RKO (cell line): Measurements from ENCODE around the gene LRMDA.

Source experiments
- DNase-seq: peaks from one replicate; pipeline ENCODE4 v3.0.0-alpha.2; 2016; ENCODE audit warnings: low spot score

LRMDA gene

GRCh38 chr10:75425291-75426079, 5.9 kb upstream of the LRMDA start:
- no peak for DNase-seq

DNA sequence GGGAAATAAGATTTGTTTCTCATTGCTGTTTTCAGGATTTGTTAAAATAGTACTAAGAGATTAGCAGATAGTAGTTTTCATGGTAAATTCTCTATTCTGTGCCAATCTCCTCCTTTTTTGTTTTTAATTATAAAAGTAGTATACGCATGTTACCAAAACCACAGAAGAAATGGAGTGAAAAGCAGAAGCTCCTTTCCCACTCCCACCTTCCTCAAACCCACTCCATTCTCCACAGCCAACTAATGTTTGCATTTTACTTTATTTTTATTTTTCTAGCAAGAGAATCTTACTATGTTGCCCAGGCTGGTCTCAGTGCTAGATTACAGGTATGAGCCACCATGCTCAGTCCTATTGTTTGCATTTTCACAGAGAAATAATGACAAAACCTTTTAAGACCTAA, 4.5 kb upstream of the LRMDA start:
- no peak for DNase-seq

DNA sequence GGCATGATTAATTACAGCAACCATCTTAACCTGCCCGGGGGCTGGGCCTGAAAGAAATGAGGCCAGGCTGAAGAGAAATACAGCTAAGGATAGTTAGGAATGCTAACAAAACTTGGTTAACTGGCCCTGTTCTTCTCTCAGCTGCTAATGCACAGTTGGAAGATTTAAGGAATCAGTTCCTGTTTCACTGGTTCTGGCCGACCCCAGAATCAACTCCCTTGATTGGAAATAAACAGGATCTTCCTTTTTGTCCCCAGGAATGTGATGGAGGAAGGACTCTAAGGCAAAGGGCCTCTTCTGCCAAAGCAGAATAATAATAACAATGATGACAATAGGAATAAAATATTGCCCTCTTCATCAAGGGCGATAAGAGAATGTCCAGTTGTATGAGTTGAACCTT, 3.5 kb upstream of the LRMDA start:
- DNase-seq: no peak

DNA sequence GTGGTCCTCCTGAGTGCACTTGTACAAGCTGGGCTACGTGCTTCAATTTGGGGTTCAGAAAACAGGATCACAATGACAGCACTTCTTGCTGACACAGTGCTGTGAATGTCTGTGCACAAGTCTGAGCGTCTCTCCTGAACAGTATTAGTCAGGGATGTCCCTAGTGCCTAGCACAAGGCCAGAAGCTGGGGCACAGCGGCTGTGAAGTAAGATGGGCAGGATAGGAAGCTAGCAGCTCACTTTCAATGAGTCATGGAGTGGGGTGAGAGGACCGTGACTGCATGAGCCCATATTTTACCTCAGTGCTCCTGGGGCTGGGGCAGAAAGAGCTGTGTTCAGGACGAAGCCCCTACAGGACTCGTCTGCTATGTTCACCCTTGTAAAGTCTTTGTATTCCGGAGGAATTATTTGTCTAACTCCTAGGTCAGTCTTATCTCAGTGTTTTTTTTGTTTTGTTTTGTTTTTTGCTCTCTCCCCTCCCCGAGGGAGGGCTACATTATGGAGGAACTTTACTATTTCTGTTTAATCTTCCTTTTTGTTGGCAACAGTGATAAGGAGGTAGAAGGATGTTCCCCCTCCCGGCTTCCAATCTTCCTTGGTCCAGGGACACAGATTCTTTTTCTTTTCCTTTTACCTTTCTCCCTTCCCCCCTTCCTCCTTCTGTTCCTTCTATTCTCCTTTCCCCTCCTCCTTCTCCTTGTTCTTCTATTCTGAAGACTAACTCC, 2.8 kb upstream of the LRMDA start:
- peak; percentile 57 for DNase-seq

GRCh38 chr10:75429159-75429827, 2.1 kb upstream of the LRMDA start:
- DNase-seq: no peak

GRCh38 chr10:75430000-75430763, 1.2 kb upstream of the LRMDA start:
- DNase-seq: no peak

DNA sequence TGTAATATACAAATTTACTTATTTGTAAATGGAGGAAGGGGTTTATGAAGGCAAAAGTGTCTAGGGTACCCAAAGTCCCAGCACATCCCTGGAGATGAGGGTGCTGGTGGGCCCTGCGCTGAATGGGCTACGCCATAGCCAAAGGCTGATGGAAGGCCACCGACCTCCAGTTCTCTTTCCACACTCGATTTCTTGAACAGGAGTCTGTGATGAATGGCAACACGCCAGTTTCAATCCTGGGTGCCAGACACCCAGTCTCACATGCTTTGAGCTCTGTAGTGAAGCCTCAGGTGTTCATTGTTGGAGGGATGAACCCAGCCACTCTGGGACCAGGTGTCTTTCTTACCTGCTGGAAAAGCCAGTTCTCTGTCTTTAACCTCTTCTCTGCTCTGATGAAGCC, 752 bp downstream of the LRMDA start:
- DNase-seq: no peak

DNA sequence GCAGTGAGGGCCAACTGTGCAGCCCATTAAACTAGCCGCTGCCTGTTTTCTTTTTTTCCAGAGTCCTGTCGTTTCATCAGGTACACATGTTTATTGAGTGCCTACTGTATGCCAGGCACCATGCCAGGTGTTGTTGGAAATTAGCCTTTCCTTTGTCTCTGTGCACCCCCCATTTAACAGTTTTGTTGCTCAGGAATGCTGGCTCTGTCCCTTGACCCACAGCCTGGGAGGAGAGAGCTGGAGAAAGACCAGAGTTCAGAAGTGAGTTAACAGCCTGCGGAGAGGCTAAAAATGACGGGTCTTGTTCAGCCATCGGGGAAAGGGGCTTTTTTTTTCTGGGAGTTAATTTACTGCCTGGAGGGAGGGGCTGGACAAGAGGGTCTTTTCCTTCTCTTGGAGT, 1.3 kb downstream of the LRMDA start:
- no peak for DNase-seq

DNA sequence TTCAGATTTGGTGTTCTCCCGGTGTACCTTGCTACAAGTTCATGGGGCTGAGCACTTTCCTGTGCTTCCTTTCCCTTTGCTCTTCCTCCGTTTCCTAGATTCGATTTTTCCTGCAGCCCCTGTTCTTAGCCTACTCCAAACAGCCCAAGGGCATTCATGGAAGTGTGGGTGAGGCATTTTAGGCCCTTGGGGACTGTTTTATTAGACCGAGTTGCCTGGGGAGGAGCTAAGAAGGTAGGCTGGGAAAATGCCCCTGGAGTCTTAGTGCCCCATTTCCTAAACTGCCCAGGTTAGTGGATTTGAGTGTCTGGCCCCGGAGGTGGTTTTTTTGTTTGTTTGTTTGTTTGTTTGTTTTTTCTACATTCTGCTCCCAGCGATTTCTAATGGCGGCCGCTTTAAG, 1.8 kb downstream of the LRMDA start:
- no peak for DNase-seq

DNA sequence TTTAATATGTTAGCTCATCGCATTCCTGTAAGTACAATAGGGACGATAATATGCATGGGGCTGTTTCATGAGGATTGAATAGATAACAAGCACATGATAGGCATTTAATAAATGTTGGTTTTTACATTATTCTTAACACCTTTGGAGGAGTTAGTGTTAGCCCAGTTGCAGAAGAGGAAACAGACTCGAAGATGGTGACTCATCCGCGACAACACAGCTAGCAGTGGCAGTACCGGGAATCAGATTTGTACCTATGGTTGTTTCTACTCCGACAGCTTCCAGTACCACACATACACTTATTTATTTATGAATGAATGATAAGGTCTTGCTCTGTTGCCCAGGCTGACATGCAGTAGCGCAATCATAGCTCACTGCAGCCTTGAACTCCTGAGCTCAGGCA, 2.9 kb downstream of the LRMDA start:
- DNase-seq: no peak

DNA sequence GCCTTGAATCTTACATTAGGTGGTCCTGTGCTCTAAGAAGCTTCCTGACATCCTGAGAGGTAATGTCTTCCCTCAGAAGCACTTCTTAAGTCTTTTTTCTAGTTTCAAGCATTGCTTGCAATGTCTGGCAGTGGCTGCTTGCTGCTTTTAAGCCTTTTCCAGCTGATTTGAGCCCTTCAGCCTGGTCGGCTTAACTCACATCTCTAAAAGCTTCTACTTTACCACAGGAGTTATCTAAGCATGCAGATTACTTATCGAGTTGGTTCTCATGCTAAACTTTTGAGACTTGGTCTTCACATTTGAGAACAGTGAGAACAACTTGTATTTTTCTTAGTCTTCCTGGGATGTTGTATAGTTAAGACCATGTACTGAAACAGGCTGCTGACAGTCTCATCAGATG, 3.9 kb downstream of the LRMDA start:
- DNase-seq: no peak

- no peak for DNase-seq
These were observed 5.5 kb downstream of the LRMDA start for GRCh38 chr10:75436896-75437295.

GRCh38 chr10:75437693-75438092, 6.3 kb downstream of the LRMDA start:
- DNase-seq: no peak

DNA sequence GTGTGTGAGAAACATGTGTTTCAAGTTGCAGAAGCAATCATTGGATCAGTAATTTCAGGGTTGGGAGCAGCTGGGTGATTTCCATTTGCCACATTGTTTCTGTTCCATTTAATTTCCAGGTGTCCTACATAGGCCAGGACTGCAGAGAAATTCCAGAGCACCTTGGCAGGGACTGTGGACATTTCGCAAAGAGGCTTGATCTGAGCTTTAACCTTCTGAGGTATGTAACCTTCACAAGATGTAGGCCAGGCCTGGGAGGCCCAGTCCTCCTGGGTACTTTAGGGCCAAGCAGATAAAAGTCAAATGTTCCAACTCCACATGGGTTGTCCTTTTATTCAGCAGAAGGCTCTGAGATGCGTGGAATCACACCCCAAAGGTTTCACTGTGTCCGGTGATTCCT, 6.9 kb downstream of the LRMDA start:
- DNase-seq: no peak

DNA sequence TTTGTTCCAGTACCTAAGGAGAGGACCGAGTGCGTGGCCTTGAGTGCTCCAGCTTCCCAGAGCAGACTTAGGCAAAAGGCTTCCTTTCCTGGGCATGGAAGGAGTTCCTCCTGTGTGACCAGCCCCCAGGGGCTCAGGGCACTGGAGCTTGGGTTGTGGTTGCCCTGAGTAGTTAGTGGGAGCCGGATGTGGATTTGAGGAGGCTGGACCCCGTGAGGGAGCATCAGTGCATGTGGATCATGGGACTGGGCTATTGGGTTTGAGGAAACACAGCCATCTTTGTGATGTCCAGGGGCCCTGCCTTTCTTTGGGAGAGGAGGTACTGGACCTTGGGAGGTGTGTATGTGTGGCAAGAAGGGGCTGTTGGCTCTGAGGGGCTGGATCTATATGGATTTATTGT, 8.4 kb downstream of the LRMDA start:
- no peak for DNase-seq

DNA sequence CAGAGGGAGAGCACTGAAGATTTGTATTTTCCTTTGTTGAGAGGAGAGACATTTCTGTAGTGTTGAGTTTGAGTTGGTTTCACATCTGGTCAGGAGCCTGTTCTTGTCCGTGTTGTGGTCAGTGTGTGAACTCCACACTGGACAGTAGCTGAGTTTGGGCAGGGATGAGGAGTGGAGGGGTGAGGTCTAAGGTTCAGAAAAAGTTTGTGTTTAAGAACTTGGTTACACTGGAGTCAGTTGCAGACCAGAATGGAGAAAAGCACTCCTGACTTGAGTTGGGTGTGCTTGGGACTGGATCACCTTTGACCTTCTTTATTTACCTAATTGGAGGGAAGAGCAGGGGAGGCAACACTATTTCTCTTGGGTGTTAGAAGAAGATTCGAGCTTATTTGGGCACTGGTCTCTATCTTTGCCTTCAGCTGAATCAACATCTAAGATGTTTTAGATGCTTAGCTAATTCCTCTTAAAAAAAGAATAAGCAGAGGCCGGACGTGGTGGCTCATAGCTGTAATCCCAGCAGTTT, 8.9 kb downstream of the LRMDA start:
- no peak for DNase-seq

DNA sequence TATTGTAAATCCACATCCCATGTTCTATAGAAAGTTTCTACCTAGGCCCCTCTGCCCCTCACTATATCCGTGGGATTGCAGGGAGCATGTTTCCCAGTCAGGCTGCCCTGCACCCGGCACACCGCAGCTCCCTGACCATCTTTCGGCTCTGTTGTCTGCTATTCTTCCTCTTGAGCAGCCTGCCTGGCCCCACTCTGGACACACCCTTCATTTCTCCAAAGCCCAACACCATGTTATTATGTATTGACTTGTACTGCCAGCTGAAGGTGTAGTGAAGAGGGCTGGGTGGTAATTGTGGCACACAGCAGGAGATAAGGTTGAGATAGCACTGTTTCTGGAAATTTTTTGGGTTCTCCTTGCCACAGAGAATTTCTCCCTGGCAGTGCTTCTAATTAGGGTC, 9.8 kb downstream of the LRMDA start:
- no peak for DNase-seq

- no peak for DNase-seq
These were observed 10.3 kb downstream of the LRMDA start for GRCh38 chr10:75441682-75442081.

- DNase-seq: no peak
These were observed 11.9 kb downstream of the LRMDA start for GRCh38 chr10:75443362-75443761.

DNA sequence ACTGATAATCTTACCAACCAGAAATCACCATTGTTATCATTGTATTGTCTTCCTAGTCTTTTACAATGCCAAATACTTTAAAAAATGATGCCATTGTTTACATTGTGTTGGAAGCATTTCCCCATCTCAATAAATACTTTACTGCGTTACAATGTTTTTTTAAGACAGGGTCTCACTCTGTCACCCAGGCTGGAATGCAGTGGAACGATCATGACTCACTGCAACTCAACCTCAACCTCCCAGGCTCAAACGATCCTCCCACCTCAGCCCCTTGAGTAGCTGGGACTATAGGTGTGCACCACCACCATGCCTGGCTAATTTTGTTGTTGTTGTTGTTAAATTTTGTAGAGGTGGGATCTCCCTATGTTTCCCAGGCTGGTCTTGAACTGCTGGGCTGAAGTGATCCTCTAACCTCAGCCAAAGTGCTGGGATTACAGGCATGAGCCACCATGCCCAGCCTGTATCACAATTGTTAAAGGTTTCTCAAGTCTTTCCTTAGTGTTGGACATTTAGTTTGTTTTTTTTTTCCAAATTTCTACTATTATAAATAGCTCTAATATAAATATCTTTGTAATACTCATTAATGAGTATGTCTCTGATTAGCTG, 13.5 kb downstream of the LRMDA start:
- no peak for DNase-seq

GRCh38 chr10:75446508-75446907, 15.1 kb downstream of the LRMDA start:
- no peak for DNase-seq

- DNase-seq: no peak
These were observed 16.7 kb downstream of the LRMDA start for GRCh38 chr10:75448166-75448565.
